ENCODE data around the gene VPS45.
"Not testable (repeated sequence)": the region's sequence is repeated elsewhere in the genome, so short reads cannot be mapped to it uniquely, and the experiment has no call there.

The VPS45 gene

DNA sequence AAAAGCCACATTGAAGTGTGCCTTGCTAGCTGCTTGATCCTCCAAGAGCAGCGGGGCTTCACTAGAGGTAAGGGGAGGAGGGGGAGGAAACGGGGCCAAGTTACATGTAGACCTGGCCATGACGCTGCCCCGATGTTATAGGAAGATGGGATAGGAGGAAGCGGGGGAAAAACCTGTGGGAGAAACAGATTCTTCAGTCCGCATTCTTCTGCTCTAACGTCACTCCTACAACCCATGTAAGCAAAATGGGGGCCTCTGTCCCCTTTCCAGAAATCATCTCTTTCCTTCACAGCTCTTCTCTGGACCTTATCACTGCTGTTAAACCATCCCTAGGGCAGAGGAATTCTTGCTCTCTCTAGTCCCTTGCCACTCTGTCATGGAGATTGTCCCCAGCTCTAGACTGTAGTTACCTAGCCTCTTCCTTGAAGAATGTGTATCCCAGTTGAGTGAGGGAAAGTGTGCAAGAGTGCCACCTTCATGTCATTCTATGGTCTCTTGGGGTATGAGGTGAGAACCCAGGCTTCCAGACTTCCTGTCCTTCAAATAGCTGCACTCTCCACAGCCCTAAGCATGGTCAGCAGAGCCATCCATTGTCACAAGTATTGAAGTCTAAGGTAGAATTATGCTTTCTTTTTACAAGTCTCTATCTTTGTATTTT is 93.5 kb downstream of the VPS45 start:
- DNase-seq (ENCODE audit: low spot score): no peak

DNA sequence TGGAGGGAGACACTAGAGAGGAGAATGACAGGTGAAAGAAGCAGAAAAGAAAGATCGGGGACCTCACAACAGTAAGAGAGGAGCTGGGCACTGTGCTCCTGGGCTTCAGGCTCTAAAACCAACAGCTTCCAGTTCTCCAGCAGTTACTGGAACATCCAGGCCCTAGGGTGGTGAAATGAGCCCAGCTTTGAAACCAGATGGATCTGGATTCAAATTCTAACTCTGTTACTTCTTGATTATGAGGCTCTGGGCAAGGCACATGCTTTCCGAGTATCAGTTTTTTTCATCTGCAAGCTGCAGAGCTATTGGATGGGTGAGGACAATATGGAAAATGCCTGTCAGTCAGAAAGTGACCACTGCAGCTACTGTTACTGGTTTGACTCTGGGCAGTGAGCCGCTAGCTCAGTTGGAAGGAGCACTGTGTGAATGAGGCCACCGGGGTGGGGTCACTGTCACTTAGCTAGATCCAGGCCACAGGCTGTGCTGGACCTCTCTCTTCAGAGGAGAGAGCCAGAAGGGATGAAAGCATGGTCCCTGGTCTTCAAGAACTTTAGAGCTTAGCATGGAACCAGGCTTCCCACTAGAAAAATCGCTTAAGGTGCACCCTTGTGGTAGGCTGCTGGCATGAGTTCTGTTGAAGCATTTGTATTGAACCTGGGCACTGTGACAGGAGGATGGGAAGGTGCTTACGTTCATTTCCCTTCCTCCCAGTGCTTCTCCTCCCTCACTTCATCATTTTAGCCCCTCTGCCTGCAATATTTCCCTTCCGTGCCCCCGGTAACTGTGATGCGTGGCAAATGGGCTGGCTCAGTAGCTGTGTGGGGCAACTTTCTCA is 94.4 kb downstream of the VPS45 start:
- peak; percentile 24 for DNase-seq (ENCODE audit: low spot score)

DNA sequence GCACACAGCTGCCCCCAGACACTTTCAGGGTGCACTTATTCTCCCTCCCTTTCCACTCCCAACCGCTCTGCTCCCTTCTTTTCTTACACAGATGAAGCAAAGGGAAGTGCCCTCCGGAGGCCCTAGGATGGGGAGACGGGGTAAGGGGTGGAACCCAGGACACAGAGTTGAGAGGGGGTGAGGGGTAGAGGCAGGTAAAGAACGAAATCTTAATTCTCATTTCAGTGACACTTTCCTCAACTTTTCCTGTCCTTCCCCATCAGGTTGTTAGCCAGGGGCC is 94.9 kb downstream of the VPS45 start:
- DNase-seq (ENCODE audit: low spot score): no peak

DNA sequence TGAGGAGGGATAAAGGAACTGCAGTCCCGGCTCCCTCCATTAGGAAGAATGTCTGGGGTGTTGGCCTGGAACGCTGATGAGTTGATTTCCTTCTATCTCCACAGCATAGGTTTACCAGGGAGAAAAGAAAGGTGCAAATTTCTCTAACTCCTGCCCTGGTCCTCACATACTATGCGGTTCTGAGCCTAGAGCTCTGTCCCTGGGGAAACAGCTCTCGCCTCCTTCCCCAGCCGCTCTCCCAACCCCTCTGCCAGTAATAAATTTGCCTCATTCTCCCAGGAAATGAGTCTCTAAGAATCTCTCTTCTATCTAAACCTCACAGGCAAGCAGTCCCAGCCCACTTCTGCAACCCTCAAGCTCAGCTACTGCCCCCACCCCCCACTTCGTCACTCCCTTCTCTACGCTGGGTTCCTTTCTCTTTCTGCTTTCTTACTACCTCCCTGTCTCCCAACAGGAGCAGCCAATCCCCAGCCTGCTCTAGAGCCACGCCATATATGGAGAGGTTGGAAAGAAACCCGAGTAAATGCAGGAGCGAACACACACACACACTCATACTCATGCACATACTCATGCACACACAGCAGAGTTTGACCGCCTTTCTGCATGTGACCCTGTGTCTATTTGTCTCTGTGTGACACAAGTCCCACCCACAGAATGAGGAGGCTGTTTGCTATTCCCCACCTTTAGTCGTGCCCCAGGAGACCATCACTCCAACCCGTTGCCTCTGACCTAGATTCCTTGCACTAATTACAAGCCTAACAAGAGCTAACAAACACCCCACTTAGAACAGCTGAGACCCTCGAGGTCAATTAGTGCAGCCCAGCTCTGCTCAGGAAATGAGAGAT is 95.5 kb downstream of the VPS45 start:
- DNase-seq (ENCODE audit: low spot score): peak; percentile 93

DNA sequence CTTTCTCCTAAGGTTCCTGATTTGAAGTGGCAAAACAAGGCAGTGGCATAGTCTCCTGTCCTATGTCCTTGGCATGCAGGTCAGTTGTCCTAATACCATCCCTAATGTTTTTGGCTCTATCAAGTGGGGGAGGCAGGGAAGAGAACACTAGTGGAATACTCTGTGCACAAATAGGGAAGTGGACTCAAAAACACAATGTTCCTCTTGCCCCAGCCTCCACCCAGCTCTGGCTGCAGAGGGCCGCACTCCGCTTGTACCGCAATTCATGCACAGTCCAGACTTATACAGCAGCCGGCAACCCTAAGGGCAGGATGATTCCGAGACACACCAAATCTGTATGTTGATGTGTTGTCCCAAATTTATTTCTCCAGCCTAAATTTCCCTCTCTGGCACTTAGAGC is 96.6 kb downstream of the VPS45 start:
- peak; percentile 53 for DNase-seq (ENCODE audit: low spot score)

DNA sequence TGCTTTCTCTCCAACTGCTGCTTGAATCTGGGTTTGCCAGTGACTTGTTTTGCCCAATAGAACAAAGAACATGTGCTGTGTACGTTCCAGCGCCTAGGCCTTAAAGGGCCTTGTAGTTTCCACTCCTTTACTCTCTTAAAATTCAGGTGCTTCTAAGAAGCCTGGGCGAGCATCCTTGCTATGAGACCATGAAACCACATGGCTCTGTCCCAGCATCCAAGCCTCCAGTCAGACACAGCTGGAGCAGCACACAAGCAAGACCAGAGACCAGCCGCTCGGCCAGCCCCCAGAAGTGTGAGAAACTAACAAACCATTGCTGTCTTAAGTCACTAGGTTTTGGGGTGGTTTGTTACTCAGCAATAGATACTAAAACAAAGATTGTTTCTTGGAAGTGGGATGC is 97.2 kb downstream of the VPS45 start:
- no peak for DNase-seq (ENCODE audit: low spot score)

DNA sequence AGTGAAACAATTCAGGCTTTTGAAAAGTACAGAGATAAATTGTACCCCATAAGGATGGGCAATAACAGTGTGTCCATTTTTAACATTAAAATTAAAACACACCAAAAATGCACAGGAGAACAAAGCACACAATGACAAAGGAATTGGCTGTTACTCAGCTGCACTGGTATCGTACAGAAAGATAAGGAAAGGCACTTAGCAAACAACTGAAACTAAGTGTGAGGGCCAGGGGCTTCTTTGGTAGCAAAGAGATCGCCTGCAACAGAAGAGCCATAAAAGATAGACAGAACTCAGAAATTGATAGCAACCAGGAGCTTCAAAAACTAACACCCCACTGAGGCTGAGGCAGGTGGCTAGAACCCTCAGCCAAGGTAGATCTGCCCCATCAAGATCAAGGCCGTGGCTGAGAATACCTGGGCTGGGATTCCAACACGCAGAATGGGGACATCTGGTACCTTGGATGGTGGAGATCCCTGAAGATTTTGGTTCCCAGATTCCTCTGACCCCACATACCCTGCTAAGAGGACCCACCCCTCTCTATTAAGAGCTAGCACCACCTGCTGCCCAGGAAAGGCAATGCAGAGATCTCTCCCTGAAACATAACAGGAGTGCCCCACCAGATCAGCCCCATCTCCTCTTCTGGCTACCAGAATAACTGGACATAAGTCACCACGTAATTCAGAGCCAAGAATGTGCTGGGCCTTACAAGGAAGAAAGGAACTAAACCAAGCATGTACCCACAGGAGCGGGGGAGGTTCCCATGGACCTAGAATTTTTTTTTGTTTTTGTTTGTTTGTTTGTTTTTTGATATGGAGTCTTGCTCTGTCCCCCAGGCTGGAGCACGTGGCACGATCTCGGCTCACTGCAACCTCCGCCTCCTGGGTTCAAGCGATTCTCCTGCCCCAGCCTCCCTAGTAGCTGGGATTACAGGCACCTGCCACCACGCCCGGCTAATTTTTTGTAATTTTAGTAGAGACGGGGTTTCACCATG is 98.3 kb downstream of the VPS45 start:
- peak; percentile 48 for DNase-seq (ENCODE audit: low spot score)

DNA sequence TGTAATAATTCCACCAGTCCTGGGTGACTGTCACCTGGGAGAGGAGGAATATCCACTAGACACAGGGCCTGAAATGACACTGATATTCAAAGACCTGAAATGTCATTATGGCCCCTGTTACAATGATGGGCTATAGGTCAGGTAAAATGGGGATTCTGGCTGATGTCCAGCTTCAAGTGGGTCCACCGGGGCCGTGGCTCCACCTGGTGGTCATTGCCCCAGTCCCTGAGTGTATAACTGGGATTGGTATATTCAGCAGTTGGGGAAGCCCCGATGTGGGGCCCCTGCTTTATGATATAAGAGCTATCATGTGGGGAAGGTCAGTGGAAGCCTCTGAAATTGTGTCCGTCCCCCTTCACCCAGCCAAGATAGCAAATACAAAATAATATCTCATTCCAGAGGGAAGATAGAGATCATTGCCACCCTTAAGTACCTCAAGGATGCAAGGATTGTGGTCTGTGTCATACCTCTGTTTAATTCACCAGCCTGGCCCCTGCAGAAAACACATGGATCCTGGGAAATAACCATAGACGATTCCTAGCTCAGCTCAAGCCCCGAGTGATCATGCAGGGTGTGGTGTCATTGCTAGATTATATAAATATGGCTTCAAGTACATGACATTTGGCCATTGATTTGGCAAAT is 101.5 kb downstream of the VPS45 start:
- DNase-seq (ENCODE audit: low spot score): peak; percentile 52

DNA sequence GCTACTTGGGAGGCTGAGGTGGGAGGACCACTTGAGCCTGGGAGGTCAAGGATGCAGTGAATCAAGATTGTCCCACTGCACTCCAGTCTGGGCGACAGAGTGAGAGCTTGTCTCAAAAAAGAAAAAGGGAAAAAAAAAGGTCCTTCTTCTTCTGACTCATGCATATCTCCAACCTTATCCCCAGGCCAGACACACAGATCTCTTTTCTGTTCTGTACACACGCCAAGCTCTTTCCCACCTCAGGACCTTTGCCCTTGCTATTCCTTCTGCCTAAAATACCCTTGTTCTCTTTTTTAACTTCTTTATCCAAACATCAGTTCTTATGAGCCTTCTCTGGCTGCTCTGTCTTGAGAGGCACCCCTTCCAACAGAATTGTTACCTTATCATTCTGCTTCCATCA is 104.2 kb downstream of the VPS45 start:
- DNase-seq (ENCODE audit: low spot score): no peak

DNA sequence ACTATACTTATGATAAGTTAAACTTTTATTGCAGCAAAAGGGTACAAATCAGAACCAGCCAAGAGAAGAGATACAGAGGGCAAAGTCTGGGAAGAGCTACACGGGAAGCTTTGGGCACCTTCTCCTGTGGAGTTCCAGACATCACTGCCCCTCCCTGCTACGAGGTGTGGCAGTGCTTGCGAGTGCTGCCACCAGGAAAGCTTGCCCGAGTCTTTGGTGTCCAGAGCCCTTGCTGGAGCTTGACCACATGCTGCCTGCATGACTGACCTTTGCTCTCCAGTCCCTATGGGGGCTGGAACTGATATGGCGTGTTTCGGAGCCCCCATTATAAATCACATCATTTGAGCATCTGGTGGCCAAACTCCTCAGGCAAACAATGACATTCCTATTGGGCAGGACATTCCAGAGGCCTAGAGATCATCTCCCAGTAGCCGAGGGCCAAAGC is 105.6 kb downstream of the VPS45 start:
- DNase-seq (ENCODE audit: low spot score): no peak

DNA sequence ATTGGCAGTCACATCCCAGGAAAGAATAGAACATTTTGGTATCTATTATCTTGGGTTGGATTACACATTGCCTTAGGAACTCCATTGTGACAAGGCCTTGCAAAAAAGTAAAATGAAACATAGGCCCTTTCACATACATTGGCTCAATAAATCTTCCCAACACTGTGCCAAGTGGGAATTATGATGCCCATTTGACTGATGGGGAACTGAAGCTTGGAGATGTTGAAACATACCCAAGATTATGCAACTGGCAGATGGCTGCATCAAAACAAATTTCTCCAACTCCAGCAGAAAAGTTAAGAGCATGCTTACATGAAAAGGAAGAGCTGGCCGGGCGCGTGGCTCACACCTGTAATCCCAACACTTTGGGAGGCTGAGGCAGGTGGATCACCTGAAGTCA is 109.0 kb downstream of the VPS45 start:
- peak; percentile 49 for DNase-seq (ENCODE audit: low spot score)

DNA sequence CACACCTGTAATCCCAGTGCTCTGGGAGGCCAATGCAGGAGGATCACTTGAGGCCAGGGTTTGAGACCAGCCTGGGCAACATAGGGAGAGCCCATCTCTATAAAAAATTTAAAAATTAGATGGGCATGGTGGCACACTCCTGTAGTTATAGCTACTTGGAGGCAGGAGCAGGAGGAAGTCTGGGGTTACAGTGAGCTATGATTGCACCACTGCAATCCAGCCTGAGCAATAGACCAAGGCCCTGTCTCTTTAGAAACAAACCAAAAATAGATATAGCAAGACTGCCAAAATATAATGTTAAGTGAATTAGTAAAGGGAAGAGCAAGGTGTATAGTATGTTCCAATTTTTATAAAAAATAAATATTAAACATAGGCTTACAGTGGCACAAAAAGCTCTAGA is 111.0 kb downstream of the VPS45 start:
- no peak for DNase-seq (ENCODE audit: low spot score)

DNA sequence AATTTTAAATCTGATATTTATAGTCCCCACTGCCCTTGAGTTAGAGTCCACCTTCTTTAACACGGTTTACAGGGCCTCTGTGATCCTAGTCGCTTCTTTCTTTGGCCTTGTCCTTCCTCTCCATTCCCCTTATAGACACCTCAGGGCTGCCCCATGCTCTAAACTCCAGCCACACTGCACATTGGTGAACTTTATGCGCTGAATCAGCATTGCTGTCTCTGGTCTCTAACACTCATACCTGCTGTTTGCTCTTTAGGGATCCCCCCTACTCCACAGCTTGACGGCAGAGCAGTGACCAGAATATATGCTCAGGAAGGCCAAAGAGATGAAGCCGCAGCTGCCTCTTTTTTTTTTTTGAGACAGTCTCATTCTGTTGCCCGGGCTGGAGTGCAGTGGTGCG is 112.3 kb downstream of the VPS45 start:
- no peak for DNase-seq (ENCODE audit: low spot score)

DNA sequence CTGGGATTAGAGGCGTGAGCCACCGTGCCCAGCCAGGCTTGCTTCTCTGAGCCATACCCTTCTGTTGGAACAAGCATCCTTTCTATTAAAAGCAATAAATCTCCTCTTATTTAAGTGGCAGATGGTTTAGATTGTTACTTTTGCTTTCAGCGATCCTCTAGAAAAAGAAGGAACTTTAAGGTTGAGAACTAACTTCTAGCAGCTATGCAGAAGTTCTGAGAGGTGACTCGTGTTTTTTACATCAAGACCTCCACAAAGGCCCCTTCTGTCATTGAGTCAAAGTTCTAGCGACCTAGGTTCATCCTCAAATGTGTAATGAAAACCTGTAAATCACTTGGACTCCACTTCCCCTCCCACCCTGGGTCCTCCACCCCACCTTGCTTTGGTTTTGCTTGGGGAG is 112.9 kb downstream of the VPS45 start:
- no peak for DNase-seq (ENCODE audit: low spot score)

DNA sequence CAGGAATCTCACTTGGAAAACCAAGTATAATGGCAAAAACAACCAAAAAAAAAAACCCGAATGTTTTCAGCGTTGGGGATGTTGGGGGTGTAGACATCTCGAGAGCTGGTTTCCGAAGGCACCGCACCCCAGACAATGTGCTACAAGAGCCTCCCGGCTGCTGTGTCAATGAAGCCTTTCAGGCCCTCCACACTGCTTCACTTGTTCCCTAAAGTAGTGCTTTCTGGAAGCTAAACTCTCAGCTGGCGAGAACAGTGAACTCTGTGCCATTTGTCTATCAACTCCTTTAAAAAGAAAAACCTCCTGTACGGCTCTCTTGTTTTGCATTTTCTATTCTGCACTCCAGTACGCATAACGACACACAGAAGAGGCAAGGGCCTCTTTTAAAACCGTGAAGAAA is 114.7 kb downstream of the VPS45 start:
- DNase-seq (ENCODE audit: low spot score): peak; percentile 89

DNA sequence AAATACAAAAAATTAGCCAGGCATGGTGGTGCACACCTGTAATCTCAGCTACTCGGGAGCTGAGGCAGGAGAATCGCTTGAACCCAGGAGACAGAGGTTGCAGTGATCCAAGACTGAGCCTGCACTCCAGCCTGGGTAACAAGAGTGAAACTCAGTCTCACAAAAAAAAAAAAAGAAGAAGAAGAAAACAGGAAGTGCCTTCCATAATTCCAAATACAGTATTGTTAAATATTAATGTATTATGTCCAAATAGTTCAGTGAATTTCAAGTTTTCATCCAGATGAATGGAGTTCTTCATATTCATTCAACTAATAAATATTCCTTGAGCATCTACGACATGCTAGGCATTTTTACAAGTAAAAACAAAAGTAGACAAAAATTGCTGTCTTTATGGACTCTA is 115.5 kb downstream of the VPS45 start:
- no peak for DNase-seq (ENCODE audit: low spot score)

DNA sequence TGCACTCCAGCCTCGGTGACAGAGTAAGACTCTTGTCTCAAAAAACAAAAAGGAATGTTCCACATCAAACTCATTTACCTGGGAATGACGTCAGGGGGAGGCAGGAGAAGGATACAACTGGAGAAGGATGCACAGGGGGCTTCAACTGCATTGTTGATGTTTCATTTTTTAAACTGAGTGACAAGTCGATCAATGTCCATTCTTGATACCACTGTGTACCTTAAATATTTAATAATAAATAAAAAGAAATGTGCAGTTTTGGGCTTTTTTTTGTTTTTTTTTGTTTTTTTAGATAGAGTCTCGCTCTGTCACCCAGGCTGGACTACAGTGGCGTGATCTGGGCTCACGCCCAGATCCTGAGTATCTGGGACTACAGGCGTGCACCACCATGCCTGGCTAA is 117.9 kb downstream of the VPS45 start:
- no peak for DNase-seq (ENCODE audit: low spot score)

DNA sequence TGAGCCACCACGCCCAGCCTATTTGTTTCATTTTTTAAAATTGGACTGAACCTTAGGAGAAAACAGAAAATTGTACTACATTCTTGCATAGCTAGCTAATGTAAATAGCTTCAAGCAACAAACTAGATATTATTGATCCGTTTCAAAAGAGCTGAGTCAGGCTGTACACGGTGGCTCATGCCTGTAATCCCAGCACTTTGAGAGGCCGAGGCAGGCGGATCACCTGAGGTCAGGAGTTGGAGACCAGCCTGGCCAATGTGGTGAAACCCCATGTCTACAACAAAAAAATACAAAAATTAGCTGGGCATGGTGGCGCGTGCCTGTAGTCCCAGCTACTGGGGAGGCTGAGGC is 118.8 kb downstream of the VPS45 start:
- DNase-seq (ENCODE audit: low spot score): not testable (repeated sequence)

DNA sequence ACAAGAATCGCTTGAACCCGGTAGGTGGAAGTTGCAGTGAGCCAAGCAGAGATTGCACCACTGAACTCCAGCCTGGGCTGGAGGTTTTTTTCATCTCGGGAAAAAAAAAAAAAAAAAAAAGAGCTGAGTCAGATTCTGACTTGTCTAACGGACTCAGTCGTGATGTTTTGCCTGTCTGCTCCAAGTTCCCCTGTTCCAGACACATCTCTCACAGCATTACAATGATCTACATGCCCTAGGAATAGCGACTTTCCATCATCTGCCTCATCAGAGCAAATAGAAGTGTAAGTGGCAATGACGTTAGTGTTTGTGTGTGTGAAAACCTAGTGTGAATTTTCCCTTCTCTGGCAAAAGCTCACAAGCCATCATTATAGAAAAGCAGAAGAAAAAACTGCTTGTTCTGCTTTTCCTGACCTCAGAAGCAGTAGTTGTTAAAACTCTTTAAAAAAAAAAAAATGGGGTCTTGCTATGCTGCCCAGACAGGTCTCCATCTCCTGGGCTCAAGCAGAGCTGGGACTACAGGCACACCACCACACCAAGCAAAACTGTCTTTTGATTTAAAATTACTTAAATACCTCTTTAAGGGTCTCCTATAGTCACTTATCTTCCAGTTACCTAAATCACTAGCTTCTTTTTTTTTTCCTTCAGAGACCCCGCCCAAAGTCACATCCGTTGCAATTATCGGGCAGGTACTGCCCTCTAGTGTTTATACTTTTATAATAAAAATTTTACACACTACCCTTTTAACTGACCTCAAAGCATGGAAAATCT is 119.4 kb downstream of the VPS45 start:
- DNase-seq (ENCODE audit: low spot score): peak; percentile 56

DNA sequence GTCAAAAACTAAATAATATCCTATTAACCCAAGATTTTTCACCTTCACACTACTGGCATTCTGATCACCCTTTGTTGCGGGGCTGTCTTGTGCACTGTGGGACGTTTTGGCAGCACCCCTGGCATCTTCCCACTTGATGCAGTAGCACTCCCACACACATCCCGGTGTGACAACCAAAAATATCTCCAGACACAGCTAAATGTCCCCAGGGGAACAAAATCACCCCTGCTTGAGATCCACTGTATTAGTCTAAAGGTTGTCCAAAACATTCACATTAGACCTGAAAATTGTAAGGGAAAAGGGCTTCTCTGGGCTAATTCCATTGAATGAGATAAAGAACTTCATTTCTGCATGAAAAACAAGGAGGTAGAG is 120.0 kb downstream of the VPS45 start:
- peak; percentile 32 for DNase-seq (ENCODE audit: low spot score)

DNA sequence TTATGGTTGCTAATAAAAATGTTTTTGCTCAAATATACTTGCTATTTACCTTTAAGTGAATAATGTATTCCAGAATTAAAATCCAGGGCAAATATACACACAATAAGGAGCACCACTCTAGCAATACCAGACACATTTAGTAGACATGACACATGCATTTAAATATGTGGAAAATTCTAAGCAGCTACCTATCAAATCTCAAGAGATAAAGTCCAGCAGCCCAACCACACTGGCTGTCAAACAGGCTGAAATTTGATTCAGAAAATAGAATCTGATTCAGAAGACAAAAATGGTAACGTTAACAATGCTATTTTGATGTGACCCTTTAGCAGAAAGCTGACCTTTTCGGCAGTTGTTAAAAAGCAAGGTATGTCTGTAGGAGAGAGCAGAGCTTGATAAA is 124.4 kb downstream of the VPS45 start:
- DNase-seq (ENCODE audit: low spot score): no peak
